ENCODE measurements around the gene SLC38A6. TPM values are rescaled to one million over a fixed set of nuclear protein-coding genes. Genes with fewer than 3 reads are reported as not detected.

The SLC38A6 gene
- total RNA-seq, 2 donors from 2014 or later, result 5.7 to 6.9 TPM

DNA sequence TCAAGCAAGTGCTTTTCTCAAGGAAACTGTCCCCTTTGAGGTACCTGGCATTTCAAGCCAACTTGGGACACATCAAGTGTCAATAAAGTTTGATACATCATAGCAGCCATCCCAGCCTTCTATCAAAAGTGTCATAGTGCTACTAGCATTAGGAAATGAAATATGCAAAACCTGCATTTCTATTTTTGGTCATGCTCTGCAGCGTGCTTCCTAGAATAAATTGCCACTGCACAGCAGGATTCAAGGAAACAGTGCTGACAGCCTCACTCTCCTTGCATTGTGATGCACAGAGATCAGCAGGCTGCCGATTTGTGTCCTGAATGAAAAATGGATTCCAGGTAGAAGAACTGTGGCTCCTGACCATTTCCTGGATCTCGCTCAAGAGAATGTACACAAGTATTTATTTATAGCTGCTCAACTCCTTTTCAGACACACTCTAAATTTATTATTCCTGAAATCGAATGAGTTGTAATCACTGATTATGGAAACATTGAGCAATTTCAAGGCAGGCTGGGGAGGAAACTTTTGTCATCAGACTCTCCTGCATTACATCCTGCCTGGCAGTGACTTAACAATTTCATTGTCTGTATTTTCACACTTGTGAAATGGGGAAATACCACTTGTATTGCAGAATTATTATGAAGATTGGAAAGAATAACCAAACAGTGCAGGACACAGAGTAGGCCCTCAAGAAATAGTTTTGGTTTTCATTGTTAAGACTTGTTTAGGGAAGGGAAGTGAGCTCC, 120.9 kb downstream of the SLC38A6 start:
- TF ChIP-seq, protein P1, sequence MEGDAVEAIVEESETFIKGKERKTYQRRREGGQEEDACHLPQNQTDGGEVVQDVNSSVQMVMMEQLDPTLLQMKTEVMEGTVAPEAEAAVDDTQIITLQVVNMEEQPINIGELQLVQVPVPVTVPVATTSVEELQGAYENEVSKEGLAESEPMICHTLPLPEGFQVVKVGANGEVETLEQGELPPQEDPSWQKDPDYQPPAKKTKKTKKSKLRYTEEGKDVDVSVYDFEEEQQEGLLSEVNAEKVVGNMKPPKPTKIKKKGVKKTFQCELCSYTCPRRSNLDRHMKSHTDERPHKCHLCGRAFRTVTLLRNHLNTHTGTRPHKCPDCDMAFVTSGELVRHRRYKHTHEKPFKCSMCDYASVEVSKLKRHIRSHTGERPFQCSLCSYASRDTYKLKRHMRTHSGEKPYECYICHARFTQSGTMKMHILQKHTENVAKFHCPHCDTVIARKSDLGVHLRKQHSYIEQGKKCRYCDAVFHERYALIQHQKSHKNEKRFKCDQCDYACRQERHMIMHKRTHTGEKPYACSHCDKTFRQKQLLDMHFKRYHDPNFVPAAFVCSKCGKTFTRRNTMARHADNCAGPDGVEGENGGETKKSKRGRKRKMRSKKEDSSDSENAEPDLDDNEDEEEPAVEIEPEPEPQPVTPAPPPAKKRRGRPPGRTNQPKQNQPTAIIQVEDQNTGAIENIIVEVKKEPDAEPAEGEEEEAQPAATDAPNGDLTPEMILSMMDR (IDR thresholded peaks at IDR 0.05), result no peak
- peaks cover 0 to 32% of the 10 kb centered on the region in 2 donors for H3K4me1 ChIP-seq
- no peak for DNase-seq (ENCODE audit: low spot score)

More for the DNA sequence above, 120.9 kb downstream of the SLC38A6 start:
- Histone ChIP-seq H3K9me3 (no peaks in the 10 kb centered on the region), H3K27ac (peak overlapping the region in 1 of 2 donors; percentile 75), H3K27me3 (no peaks in the 10 kb centered on the region), H3K36me3 (no peaks in the 10 kb centered on the region), H3K4me3 (no peak overlapping the region)

Other genes starting within 250 kb of the SLC38A6 start
- gene MNAT1, start 246.5 kb upstream of the SLC38A6 start, total RNA-seq, result 10 to 100 TPM; 20.2 to 29.7 TPM
- gene TRMT5, start 166 bp upstream of the SLC38A6 start, total RNA-seq, result 1 to 10 TPM; 4.2 to 4.6 TPM

Measured in right atrium auricular region (tissue), 2 donors.